LNCaP clone FGC (cell line): ENCODE results near the gene NEK7.

Source experiments
- DNase-seq: peaks from one replicate; pipeline ENCODE4 v3.0.0-alpha.2; 2011; ENCODE audit warnings: low read depth
- H3K4me3 ChIP-seq: 2 replicates; pipeline ENCODE4 v1.5.1; 2011; ENCODE audit warnings: mild to moderate bottlenecking, low read depth, low read length, control low read depth
- CTCF ChIP-seq: IDR thresholded peaks from 2 replicates; pipeline ENCODE4 v1.5.1; 2012; ENCODE audit warnings: mild to moderate bottlenecking; ENCODE audit not compliant: control insufficient read depth, insufficient read depth; ENCODE audit errors: extremely low read depth

NEK7 gene

GRCh38 chr1:198276241-198276640, 119.4 kb downstream of the NEK7 start:
- no peak for TF ChIP-seq CTCF
- no peak overlapping the region for H3K4me3 ChIP-seq
- no peak for DNase-seq

DNA sequence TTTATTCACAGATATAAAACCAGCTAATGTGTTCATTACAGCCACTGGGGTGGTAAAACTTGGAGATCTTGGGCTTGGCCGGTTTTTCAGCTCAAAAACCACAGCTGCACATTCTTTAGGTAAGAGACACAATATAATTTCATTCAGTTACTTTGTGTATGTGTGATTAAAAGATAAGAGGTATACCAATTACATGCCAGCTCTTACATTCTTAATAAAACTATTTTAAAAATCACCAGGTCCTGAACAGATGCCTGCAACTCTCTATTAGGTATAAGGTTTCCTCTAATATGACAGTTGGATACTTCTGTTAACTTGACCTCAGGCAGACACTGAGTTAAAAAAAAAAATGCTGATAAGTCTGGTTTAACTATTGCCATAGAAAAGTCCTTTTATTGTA, 122.1 kb downstream of the NEK7 start:
- no peak overlapping the region for H3K4me3 ChIP-seq
- no peak for DNase-seq
- no peak for TF ChIP-seq CTCF

DNA sequence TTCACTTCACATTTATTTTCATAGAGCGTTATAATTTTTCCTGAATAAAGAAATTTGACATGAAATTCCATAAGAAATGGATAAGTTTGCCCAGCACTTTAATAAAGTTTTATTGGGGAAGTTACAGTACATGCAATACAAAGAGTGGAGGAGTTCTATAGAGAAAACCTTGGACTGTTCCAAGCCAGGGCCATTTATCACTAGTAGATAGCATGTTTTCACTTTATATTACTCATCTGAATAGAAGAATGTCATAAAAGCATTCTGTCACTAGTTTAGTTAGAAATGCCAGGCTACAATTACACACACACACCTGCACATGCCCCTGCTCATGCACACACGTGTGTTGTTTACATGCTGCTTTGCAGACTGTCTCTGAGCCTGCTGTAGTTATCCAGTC, 123.3 kb downstream of the NEK7 start:
- no peak overlapping the region for H3K4me3 ChIP-seq
- no peak for TF ChIP-seq CTCF
- DNase-seq = no peak

- no peak for DNase-seq
- TF ChIP-seq CTCF = no peak
- no peak overlapping the region for H3K4me3 ChIP-seq
Measured at GRCh38 chr1:198281911-198282310, 125.1 kb downstream of the NEK7 start.

GRCh38 chr1:198283222-198283621, 126.4 kb downstream of the NEK7 start:
- H3K4me3 ChIP-seq = no peak overlapping the region
- no peak for TF ChIP-seq CTCF
- no peak for DNase-seq

DNA sequence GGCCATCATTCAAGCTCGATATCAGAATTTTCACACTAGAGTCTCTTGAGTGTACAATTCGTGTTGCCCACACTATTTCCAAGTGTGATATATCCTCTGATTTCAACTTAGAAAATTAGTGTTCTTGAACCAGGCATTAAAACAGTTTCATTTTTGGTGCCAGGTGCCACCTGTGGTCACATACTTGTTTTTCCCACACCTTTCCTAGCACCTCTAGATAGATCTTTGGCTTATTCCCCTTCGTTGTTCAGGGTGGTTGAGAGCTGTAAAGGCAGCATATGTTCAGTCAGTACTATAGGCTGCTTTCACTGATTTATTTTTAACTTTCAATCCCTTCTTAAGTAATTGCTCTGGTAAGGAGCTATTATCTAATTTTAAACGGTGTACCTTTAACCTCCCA, 131.1 kb downstream of the NEK7 start:
- H3K4me3 ChIP-seq = no peak overlapping the region
- DNase-seq = no peak
- TF ChIP-seq CTCF = no peak

GRCh38 chr1:198290089-198290683, 133.4 kb downstream of the NEK7 start:
- no peak for DNase-seq
- TF ChIP-seq CTCF = no peak

More at GRCh38 chr1:198290089-198290683, 133.4 kb downstream of the NEK7 start:
- no peak overlapping the region for H3K4me3 ChIP-seq
